ENCODE results near the gene EPS8L3.

DNA sequence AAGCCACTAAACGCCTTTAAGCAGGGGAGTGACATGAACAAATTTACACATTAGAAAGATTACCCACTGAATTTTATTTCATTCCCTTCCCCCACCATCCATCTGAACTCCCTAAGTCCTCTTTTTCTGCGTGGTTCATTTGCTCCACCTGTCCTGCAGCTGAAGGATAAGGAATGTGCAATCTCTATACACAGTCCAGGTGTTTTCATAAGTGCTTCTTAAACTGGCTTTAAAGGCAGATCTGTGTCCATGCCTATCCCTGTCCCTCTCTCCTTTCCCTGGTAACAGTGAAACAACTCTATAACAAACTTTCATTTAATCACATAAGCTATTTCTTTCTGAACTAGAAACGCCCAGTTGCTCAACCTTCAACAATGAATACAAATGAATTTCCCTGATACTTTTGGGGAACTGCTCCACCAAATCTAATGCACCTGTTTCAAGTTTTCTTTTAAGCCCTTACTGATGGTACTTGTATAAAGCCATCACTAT is 31.3 kb downstream of the EPS8L3 start:
- TF ChIP-seq TAF1 (IDR thresholded peaks at IDR 0.05; ENCODE audit: borderline replicate concordance, insufficient read depth, low read length) (no peak), POLR2AphosphoS5 (IDR thresholded peaks at IDR 0.05; ENCODE audit: low read depth, low read length) (no peak)
- TF ChIP-seq, protein P1, sequence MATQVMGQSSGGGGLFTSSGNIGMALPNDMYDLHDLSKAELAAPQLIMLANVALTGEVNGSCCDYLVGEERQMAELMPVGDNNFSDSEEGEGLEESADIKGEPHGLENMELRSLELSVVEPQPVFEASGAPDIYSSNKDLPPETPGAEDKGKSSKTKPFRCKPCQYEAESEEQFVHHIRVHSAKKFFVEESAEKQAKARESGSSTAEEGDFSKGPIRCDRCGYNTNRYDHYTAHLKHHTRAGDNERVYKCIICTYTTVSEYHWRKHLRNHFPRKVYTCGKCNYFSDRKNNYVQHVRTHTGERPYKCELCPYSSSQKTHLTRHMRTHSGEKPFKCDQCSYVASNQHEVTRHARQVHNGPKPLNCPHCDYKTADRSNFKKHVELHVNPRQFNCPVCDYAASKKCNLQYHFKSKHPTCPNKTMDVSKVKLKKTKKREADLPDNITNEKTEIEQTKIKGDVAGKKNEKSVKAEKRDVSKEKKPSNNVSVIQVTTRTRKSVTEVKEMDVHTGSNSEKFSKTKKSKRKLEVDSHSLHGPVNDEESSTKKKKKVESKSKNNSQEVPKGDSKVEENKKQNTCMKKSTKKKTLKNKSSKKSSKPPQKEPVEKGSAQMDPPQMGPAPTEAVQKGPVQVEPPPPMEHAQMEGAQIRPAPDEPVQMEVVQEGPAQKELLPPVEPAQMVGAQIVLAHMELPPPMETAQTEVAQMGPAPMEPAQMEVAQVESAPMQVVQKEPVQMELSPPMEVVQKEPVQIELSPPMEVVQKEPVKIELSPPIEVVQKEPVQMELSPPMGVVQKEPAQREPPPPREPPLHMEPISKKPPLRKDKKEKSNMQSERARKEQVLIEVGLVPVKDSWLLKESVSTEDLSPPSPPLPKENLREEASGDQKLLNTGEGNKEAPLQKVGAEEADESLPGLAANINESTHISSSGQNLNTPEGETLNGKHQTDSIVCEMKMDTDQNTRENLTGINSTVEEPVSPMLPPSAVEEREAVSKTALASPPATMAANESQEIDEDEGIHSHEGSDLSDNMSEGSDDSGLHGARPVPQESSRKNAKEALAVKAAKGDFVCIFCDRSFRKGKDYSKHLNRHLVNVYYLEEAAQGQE (IDR thresholded peaks at IDR 0.05; ENCODE audit: insufficient read depth in 1 of 2, low read depth in 2 of 2, low read length in 2 of 2): no peak

All from PFSK-1 (cell line).